HL-60 (cell line): ENCODE results near the gene OMG.

Source experiments
- GABPA ChIP-seq: IDR thresholded peaks from 2 replicates; pipeline ENCODE4 v1.6.1; 2012; ENCODE audit warnings: low read depth
- POLR2AphosphoS5 ChIP-seq: IDR thresholded peaks from 2 replicates; pipeline ENCODE4 v1.6.1; 2012; ENCODE audit warnings: low read depth
- SPI1 ChIP-seq: IDR thresholded peaks from 2 replicates; pipeline ENCODE4 v1.6.1; 2012; ENCODE audit warnings: low read depth, mild to moderate bottlenecking, borderline replicate concordance
- TF ChIP-seq, protein P1 (sequence below): IDR thresholded peaks from one replicate; pipeline ENCODE4 v1.5.1; 2011; ENCODE audit warnings: low read length, control low read depth, inconsistent platforms; ENCODE audit not compliant: insufficient read depth
- TF ChIP-seq, protein P2 (sequence below): IDR thresholded peaks from 2 replicates; pipeline ENCODE4 v1.6.1; 2012; ENCODE audit warnings: low read depth; ENCODE audit not compliant: insufficient replicate concordance

DNA sequence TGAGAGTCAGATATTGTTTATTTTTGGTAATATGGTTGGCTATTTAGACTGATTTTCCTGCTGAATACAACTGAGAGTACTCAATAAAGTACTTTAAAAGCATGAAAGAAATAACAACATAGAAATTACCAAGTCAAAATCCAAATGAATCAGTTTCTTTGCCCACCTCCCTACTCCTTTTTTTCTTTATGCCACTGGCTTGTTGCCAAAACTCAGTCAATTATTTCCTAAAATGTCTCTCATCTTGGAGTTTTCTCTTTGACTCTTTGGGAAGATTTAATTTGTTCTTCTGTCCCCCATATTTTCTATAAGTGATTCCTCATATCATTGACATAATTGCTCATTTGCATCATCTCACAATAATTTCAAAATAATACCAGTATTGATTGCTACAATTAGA lies 2.6 kb upstream of the OMG start:
- TF ChIP-seq, protein P1, sequence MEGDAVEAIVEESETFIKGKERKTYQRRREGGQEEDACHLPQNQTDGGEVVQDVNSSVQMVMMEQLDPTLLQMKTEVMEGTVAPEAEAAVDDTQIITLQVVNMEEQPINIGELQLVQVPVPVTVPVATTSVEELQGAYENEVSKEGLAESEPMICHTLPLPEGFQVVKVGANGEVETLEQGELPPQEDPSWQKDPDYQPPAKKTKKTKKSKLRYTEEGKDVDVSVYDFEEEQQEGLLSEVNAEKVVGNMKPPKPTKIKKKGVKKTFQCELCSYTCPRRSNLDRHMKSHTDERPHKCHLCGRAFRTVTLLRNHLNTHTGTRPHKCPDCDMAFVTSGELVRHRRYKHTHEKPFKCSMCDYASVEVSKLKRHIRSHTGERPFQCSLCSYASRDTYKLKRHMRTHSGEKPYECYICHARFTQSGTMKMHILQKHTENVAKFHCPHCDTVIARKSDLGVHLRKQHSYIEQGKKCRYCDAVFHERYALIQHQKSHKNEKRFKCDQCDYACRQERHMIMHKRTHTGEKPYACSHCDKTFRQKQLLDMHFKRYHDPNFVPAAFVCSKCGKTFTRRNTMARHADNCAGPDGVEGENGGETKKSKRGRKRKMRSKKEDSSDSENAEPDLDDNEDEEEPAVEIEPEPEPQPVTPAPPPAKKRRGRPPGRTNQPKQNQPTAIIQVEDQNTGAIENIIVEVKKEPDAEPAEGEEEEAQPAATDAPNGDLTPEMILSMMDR, result no peak
- TF ChIP-seq POLR2AphosphoS5, result no peak
- no peak for TF ChIP-seq SPI1
- no peak for TF ChIP-seq GABPA
- TF ChIP-seq, protein P2, sequence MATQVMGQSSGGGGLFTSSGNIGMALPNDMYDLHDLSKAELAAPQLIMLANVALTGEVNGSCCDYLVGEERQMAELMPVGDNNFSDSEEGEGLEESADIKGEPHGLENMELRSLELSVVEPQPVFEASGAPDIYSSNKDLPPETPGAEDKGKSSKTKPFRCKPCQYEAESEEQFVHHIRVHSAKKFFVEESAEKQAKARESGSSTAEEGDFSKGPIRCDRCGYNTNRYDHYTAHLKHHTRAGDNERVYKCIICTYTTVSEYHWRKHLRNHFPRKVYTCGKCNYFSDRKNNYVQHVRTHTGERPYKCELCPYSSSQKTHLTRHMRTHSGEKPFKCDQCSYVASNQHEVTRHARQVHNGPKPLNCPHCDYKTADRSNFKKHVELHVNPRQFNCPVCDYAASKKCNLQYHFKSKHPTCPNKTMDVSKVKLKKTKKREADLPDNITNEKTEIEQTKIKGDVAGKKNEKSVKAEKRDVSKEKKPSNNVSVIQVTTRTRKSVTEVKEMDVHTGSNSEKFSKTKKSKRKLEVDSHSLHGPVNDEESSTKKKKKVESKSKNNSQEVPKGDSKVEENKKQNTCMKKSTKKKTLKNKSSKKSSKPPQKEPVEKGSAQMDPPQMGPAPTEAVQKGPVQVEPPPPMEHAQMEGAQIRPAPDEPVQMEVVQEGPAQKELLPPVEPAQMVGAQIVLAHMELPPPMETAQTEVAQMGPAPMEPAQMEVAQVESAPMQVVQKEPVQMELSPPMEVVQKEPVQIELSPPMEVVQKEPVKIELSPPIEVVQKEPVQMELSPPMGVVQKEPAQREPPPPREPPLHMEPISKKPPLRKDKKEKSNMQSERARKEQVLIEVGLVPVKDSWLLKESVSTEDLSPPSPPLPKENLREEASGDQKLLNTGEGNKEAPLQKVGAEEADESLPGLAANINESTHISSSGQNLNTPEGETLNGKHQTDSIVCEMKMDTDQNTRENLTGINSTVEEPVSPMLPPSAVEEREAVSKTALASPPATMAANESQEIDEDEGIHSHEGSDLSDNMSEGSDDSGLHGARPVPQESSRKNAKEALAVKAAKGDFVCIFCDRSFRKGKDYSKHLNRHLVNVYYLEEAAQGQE, result no peak
